Caco-2 (cell line): Measurements from ENCODE around the gene KRT73. TPM values are rescaled to one million over a fixed set of nuclear protein-coding genes. Genes with fewer than 3 reads are reported as not detected.

Source experiments
- BruUV-seq: library from RNA; stranded (reverse); fragments of 400-500 nt; replicated peaks from 2 replicates; lab custom pipeline; 2021; lab: Mats Ljungman, UMichigan
- CTCF ChIA-PET: fragments of 300-600 bp; sonication (Branson Sonifier 250); formaldehyde crosslinking; loops from one replicate; lab custom pipeline; 2022; ENCODE audit warnings: antibody characterized with exemption; lab: Charles Lee
- POLR2A ChIA-PET: fragments of 300-600 bp; sonication (Branson Sonifier 250); formaldehyde crosslinking; loops from one replicate; lab custom pipeline; 2022; ENCODE audit warnings: antibody characterized with exemption; lab: Charles Lee
- DNase-seq, 2 experiments: peaks; one replicate each; pipeline versions ENCODE4 v3.0.0 to v3.0.0-alpha.2; 2020 to 2022
- H3K27me3 ChIP-seq: replicated peaks from 2 replicates; pipeline ENCODE4 v1.6.0; 2011; ENCODE audit warnings: low read length; ENCODE audit not compliant: control insufficient read depth, insufficient read depth
- H3K36me3 ChIP-seq: 2 replicates; pipeline ENCODE4 v1.5.1; 2011; ENCODE audit warnings: low read length; ENCODE audit not compliant: control insufficient read depth, insufficient read depth
- H3K4me1 ChIP-seq: fragments of 250-450 bp; sonication (Bioruptor Pico); 2 replicates; pipeline ENCODE4 v1.5.1; 2020; ENCODE audit warnings: mild to moderate bottlenecking
- H3K4me3 ChIP-seq: 2 replicates; pipeline ENCODE4 v1.5.1; 2011; ENCODE audit warnings: low read depth, mild to moderate bottlenecking, control low read depth, low read length
- H3K9me3 ChIP-seq: fragments of 250-450 bp; sonication (Bioruptor Pico); 2 replicates; pipeline ENCODE4 v1.5.1; 2020; ENCODE audit warnings: mild to moderate bottlenecking, moderate library complexity
- H3K27ac Mint-ChIP-seq: one replicate; pipeline ENCODE4 v1.8.0; 2022; ENCODE audit warnings: mixed read lengths; ENCODE audit not compliant: unreplicated experiment
- H3K27me3 Mint-ChIP-seq: one replicate; pipeline ENCODE4 v1.8.0; 2022; ENCODE audit warnings: mixed read lengths; ENCODE audit not compliant: insufficient read depth, unreplicated experiment
- H3K36me3 Mint-ChIP-seq: one replicate; pipeline ENCODE4 v1.8.0; 2022; ENCODE audit warnings: mild to moderate bottlenecking, mixed read lengths; ENCODE audit not compliant: insufficient read depth, unreplicated experiment
- H3K4me1 Mint-ChIP-seq: one replicate; pipeline ENCODE4 v1.8.0; 2022; ENCODE audit warnings: low read depth, mixed read lengths; ENCODE audit not compliant: unreplicated experiment
- H3K4me3 Mint-ChIP-seq: one replicate; pipeline ENCODE4 v1.8.0; 2022; ENCODE audit warnings: mild to moderate bottlenecking, moderate library complexity, mixed read lengths; ENCODE audit not compliant: unreplicated experiment
- H3K9me3 Mint-ChIP-seq: one replicate; pipeline ENCODE4 v1.8.0; 2022; ENCODE audit warnings: mixed read lengths; ENCODE audit not compliant: unreplicated experiment
- intact Hi-C: fragments of 100-400 bp; cut with micrococcal nuclease; formaldehyde crosslinking; loops from one replicate; pipeline ENCODE4 v1.10.0; 2022; ENCODE audit not compliant: unreplicated experiment
- total RNA-seq: library from RNA; stranded (reverse); gene quantifications from 2 replicates; pipeline ENCODE4 v1.2.3, GENCODE V29; 2022
- TF ChIP-seq, protein P1 (sequence below), 2 experiments: fragments of 200-600 bp in 1 of 2; IDR thresholded peaks; 1 replicate in 1 of 2; 2 replicates in 1 of 2; pipeline versions ENCODE4 v1.5.1 to v1.8.0; 2011 to 2022; ENCODE audit warnings: antibody characterized with exemption in 1 of 2, control low read depth in 1 of 2, inconsistent platforms in 1 of 2, low read depth in 1 of 2, low read length in 1 of 2, mild to moderate bottlenecking in 1 of 2, moderate library complexity in 1 of 2; ENCODE audit not compliant: insufficient read depth in 1 of 2, severe bottlenecking in 1 of 2, unreplicated experiment in 1 of 2

KRT73 gene
- total RNA-seq, 1 experiment from 2014 or later: not detected

DNA sequence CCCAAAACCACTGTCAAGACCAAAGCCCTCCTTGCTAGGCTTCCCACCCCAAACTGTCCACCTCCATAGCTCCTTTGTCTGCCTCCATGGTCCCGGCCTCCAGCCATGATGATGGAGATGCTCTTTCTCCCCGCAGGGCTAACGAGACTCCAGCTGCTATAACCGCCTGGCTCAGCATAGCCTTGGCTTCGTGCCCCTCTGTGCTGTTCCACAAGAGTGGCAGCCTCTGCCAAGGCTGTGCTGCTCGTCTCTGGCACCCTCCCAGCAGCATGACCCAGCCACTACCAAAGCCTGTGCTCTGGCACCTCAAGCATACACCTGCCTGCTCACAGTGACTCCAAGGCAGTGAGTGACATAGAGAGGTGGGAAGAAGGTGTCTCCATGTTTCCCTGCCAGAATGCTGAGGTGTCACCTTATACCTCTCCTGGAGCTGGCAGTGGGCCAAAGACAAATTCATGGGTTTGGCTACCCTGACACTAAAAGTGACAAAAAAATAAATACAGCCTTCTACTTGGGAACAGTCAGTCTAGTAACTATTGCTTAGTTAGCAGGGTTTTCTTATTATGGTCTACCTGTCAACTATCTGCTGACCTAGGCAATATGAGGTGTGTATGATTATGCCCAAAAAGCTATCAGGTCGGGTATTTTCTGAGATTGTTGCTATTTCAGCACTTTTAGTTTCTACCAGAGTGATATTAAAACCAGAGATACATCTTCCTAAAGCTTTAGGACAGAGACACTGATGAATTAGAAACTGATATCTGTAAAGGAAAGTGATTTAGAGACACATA, 16.1 kb upstream of the KRT73 start:
- POLR2A ChIA-PET: no interaction called here
- no peaks in the 10 kb centered on the region for H3K36me3 ChIP-seq
- CTCF ChIA-PET: no interaction called here

GRCh38 chr12:52633383-52633782, 15.0 kb upstream of the KRT73 start:
- no peak overlapping the region for H3K27ac Mint-ChIP-seq
- H3K36me3 Mint-ChIP-seq: no peaks in the 10 kb centered on the region
- DNase-seq: no peak
- Histone ChIP-seq H3K36me3 (no peaks in the 10 kb centered on the region), H3K4me3 (no peak overlapping the region), H3K9me3 (no peaks in the 10 kb centered on the region), H3K4me1 (no peaks in the 10 kb centered on the region), H3K27me3 (no peaks in the 10 kb centered on the region)
- no peak overlapping the region for H3K4me3 Mint-ChIP-seq
- H3K27me3 Mint-ChIP-seq: no peaks in the 10 kb centered on the region
- no peaks in the 10 kb centered on the region for H3K9me3 Mint-ChIP-seq
- H3K4me1 Mint-ChIP-seq: no peaks in the 10 kb centered on the region
- TF ChIP-seq, protein P1, sequence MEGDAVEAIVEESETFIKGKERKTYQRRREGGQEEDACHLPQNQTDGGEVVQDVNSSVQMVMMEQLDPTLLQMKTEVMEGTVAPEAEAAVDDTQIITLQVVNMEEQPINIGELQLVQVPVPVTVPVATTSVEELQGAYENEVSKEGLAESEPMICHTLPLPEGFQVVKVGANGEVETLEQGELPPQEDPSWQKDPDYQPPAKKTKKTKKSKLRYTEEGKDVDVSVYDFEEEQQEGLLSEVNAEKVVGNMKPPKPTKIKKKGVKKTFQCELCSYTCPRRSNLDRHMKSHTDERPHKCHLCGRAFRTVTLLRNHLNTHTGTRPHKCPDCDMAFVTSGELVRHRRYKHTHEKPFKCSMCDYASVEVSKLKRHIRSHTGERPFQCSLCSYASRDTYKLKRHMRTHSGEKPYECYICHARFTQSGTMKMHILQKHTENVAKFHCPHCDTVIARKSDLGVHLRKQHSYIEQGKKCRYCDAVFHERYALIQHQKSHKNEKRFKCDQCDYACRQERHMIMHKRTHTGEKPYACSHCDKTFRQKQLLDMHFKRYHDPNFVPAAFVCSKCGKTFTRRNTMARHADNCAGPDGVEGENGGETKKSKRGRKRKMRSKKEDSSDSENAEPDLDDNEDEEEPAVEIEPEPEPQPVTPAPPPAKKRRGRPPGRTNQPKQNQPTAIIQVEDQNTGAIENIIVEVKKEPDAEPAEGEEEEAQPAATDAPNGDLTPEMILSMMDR (IDR thresholded peaks at IDR 0.05; ENCODE audit: insufficient read depth in 1 of 2, low read depth in 1 of 2, low read length in 1 of 2, severe bottlenecking in 1 of 2, unreplicated experiment in 1 of 2): no peak
- ChIA-PET POLR2A (no interaction called here), CTCF (no interaction called here)
- BruUV-seq: no TSS peak
- intact Hi-C loops: no loop called here

More for the DNA sequence above, 16.1 kb upstream of the KRT73 start:
- TF ChIP-seq, protein P1 (IDR thresholded peaks at IDR 0.05; ENCODE audit: insufficient read depth in 1 of 2, low read depth in 1 of 2, low read length in 1 of 2, severe bottlenecking in 1 of 2, unreplicated experiment in 1 of 2): no peak
- Mint-ChIP-seq H3K4me3 (no peak overlapping the region), H3K4me1 (no peaks in the 10 kb centered on the region), H3K9me3 (no peaks in the 10 kb centered on the region), H3K27ac (no peak overlapping the region), H3K27me3 (peaks cover 1% of the 10 kb centered on the region), H3K36me3 (no peaks in the 10 kb centered on the region)
- intact Hi-C loops: no loop called here
- Histone ChIP-seq H3K9me3 (no peaks in the 10 kb centered on the region), H3K4me3 (no peak overlapping the region), H3K4me1 (no peaks in the 10 kb centered on the region), H3K27me3 (no peaks in the 10 kb centered on the region)
- DNase-seq: no peak
- BruUV-seq: no TSS peak

DNA sequence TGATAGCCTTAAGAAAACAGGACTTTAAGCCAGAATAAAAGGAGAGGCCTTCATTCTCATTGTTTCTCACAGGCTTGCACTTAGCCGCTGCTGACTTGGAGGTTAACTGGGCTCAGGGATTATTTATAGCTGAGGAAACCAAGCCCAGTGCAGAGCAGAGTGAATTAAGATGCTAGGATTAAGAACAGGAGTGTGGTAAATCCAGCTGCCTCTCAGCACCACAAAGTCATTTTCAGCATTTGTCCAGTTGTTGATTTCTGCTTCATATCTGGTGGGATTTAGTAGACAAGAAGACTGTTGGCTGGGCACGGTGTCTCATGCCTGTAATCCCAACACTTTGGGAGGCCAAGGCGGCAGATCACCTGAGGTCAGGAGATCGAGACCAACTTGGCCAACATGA, 14.3 kb upstream of the KRT73 start:
- no peaks in the 10 kb centered on the region for H3K9me3 ChIP-seq
- H3K4me1 ChIP-seq: no peaks in the 10 kb centered on the region
- H3K27me3 ChIP-seq: no peaks in the 10 kb centered on the region
- Mint-ChIP-seq H3K27me3 (no peaks in the 10 kb centered on the region), H3K4me3 (no peak overlapping the region), H3K36me3 (no peaks in the 10 kb centered on the region), H3K9me3 (no peaks in the 10 kb centered on the region), H3K27ac (no peak overlapping the region), H3K4me1 (no peaks in the 10 kb centered on the region)
- no peak for DNase-seq
- ChIA-PET POLR2A (no interaction called here), CTCF (no interaction called here)
- no TSS peak for BruUV-seq
- no peak overlapping the region for H3K4me3 ChIP-seq
- H3K36me3 ChIP-seq: no peaks in the 10 kb centered on the region
- intact Hi-C loops: no loop called here
- TF ChIP-seq, protein P1 (IDR thresholded peaks at IDR 0.05; ENCODE audit: insufficient read depth in 1 of 2, low read depth in 1 of 2, low read length in 1 of 2, severe bottlenecking in 1 of 2, unreplicated experiment in 1 of 2): no peak
